H9 (cell line): ENCODE data around the gene RAB11FIP5. TPM values are rescaled to one million over a fixed set of nuclear protein-coding genes. Genes with fewer than 3 reads are reported as not detected.

Experiments
- DNase-seq: peaks from one replicate; pipeline ENCODE4 v3.0.0-alpha.2; 2017
- H2AFZ ChIP-seq: one replicate; pipeline ENCODE4 v1.6.1; 2013; ENCODE audit warnings: mild to moderate bottlenecking, low read length, control low read depth, moderate library complexity
- H2AK5ac ChIP-seq: 2 replicates; pipeline ENCODE4 v1.6.1; 2013; ENCODE audit warnings: low read length, control low read depth, mixed read lengths; ENCODE audit not compliant: insufficient read length
- H2BK120ac ChIP-seq: one replicate; pipeline ENCODE4 v1.6.1; 2013; ENCODE audit warnings: low read depth, mild to moderate bottlenecking, low read length, control low read depth, inconsistent platforms; ENCODE audit not compliant: poor library complexity, severe bottlenecking
- H2BK12ac ChIP-seq: 2 replicates; pipeline ENCODE4 v1.6.1; 2013; ENCODE audit warnings: low read length, control low read depth, mixed read lengths, low read depth; ENCODE audit not compliant: insufficient read length
- H2BK15ac ChIP-seq: 2 replicates; pipeline ENCODE4 v1.6.1; 2013; ENCODE audit warnings: low read depth, low read length, control low read depth
- H2BK20ac ChIP-seq: one replicate; pipeline ENCODE4 v1.6.1; 2013; ENCODE audit warnings: low read depth, mild to moderate bottlenecking, low read length, control low read depth, inconsistent platforms; ENCODE audit not compliant: poor library complexity, severe bottlenecking
- H2BK5ac ChIP-seq: 2 replicates; pipeline ENCODE4 v1.6.1; 2013; ENCODE audit warnings: low read length, control low read depth, mixed read lengths; ENCODE audit not compliant: insufficient read length
- H3K14ac ChIP-seq: 2 replicates; pipeline ENCODE4 v1.6.1; 2013; ENCODE audit warnings: low read length, control low read depth; ENCODE audit not compliant: insufficient read depth
- H3K18ac ChIP-seq: 2 replicates; pipeline ENCODE4 v1.6.1; 2013; ENCODE audit warnings: low read depth, mild to moderate bottlenecking, mixed read lengths, low read length, control low read depth; ENCODE audit not compliant: insufficient read length
- H3K23ac ChIP-seq: 2 replicates; pipeline ENCODE4 v1.6.1; 2013; ENCODE audit warnings: low read length, control low read depth, mixed read lengths, low read depth; ENCODE audit not compliant: insufficient read length
- H3K23me2 ChIP-seq: 2 replicates; pipeline ENCODE4 v1.6.1; 2013; ENCODE audit warnings: low read depth, mild to moderate bottlenecking, mixed read lengths, low read length, control low read depth; ENCODE audit not compliant: insufficient read length, poor library complexity, severe bottlenecking
- H3K27ac ChIP-seq: 2 replicates; pipeline ENCODE4 v1.5.1; 2013; ENCODE audit warnings: low read length, control low read depth, mixed read lengths, low read depth; ENCODE audit not compliant: insufficient read length
- H3K27me3 ChIP-seq: 2 replicates; pipeline ENCODE4 v1.6.1; 2013; ENCODE audit warnings: low read length, control low read depth, inconsistent platforms; ENCODE audit not compliant: insufficient read depth
- H3K4ac ChIP-seq: 2 replicates; pipeline ENCODE4 v1.6.1; 2013; ENCODE audit warnings: low read depth, mild to moderate bottlenecking, control low read depth, inconsistent platforms, low read length, moderate library complexity
- H3K4me1 ChIP-seq: 2 replicates; pipeline ENCODE4 v1.6.1; 2013; ENCODE audit warnings: low read length, control low read depth, inconsistent platforms; ENCODE audit not compliant: insufficient read depth
- H3K4me2 ChIP-seq: 2 replicates; pipeline ENCODE4 v1.6.1; 2013; ENCODE audit warnings: low read length, control low read depth, mixed read lengths; ENCODE audit not compliant: insufficient read length, insufficient read depth
- H3K56ac ChIP-seq: 2 replicates; pipeline ENCODE4 v1.6.1; 2013; ENCODE audit warnings: low read depth, mild to moderate bottlenecking, mixed read lengths, low read length, control low read depth; ENCODE audit not compliant: insufficient read length
- H3K79me1 ChIP-seq: 2 replicates; pipeline ENCODE4 v1.6.1; 2013; ENCODE audit warnings: low read depth, mild to moderate bottlenecking, moderate library complexity, low read length, control low read depth, inconsistent platforms; ENCODE audit not compliant: insufficient read depth, poor library complexity, severe bottlenecking
- H3K79me2 ChIP-seq: 2 replicates; pipeline ENCODE4 v1.6.1; 2013; ENCODE audit warnings: low read length, control low read depth, inconsistent platforms; ENCODE audit not compliant: insufficient read depth
- H3K9ac ChIP-seq: 2 replicates; pipeline ENCODE4 v1.6.1; 2013; ENCODE audit warnings: low read length, control low read depth, mixed read lengths; ENCODE audit not compliant: insufficient read length; ENCODE audit errors: extremely low read depth
- H3K9me3 ChIP-seq: one replicate; pipeline ENCODE4 v1.6.1; 2013; ENCODE audit warnings: low read depth, low read length, inconsistent platforms; ENCODE audit not compliant: control insufficient read depth
- H3T11ph ChIP-seq: one replicate; pipeline ENCODE4 v1.6.1; 2013; ENCODE audit warnings: mild to moderate bottlenecking, low read length, control low read depth, inconsistent platforms
- H4K20me1 ChIP-seq: one replicate; pipeline ENCODE4 v1.6.1; 2013; ENCODE audit not compliant: control insufficient read depth, insufficient read length, insufficient read depth
- H4K5ac ChIP-seq: 2 replicates; pipeline ENCODE4 v1.6.1; 2013; ENCODE audit warnings: low read depth, mild to moderate bottlenecking, mixed read lengths, low read length, control low read depth; ENCODE audit not compliant: insufficient read length
- H4K8ac ChIP-seq: replicated peaks from 2 replicates; pipeline ENCODE4 v1.6.1; 2013; ENCODE audit warnings: low read length, control low read depth, mixed read lengths, low read depth; ENCODE audit not compliant: insufficient read length
- H4K91ac ChIP-seq: 2 replicates; pipeline ENCODE4 v1.6.1; 2013; ENCODE audit warnings: low read depth, mild to moderate bottlenecking, moderate library complexity, mixed read lengths, low read length, control low read depth; ENCODE audit not compliant: insufficient read length
- H3K27ac Mint-ChIP-seq, 3 experiments: 2 replicates in 2 of 3; 3 replicates in 1 of 3; pipeline ENCODE4 v1.8.0; 2020 to 2021; ENCODE audit warnings: mixed read lengths in 3 of 3, mild to moderate bottlenecking in 1 of 3, moderate library complexity in 1 of 3
- H3K27me3 Mint-ChIP-seq: 2 replicates; pipeline ENCODE4 v1.8.0; 2021; ENCODE audit warnings: low read depth, mild to moderate bottlenecking, moderate library complexity, mixed read lengths
- H3K36me3 Mint-ChIP-seq, 3 experiments: 2 replicates in 2 of 3; 3 replicates in 1 of 3; pipeline ENCODE4 v1.8.0; 2020 to 2021; ENCODE audit warnings: low read depth in 3 of 3, mixed read lengths in 3 of 3; ENCODE audit not compliant: insufficient read depth in 1 of 3
- H3K4me1 Mint-ChIP-seq, 2 experiments: 2 replicates each; pipeline ENCODE4 v1.8.0; 2020; ENCODE audit warnings: mixed read lengths in 2 of 2
- H3K4me3 Mint-ChIP-seq, 2 experiments: 2 replicates in 1 of 2; 3 replicates in 1 of 2; pipeline ENCODE4 v1.8.0; 2020 to 2021; ENCODE audit warnings: mild to moderate bottlenecking in 2 of 2, mixed read lengths in 2 of 2, moderate library complexity in 1 of 2
- H3K9me3 Mint-ChIP-seq, 2 experiments: 2 replicates in 1 of 2; 3 replicates in 1 of 2; pipeline ENCODE4 v1.8.0; 2020; ENCODE audit warnings: mild to moderate bottlenecking in 2 of 2, mixed read lengths in 2 of 2, moderate library complexity in 1 of 2
- WGBS: extraction: QIAGEN DNeasy Blood & Tissue Kit; methylation state at CpG from one replicate; pipeline ENCODE4 v1.1.7; 2013; ENCODE audit warnings: missing lambda C conversion rate, low lambda C conversion rate, mixed read lengths; ENCODE audit not compliant: insufficient read length; ENCODE audit errors: extremely low coverage; 5-methylcytosine and 5-hydroxymethylcytosine counted together
- total RNA-seq: library from RNA; stranded (reverse); gene quantifications from 2 replicates; pipeline ENCODE4 v1.2.1, GENCODE V29; 2021
- TF ChIP-seq, protein P1 (sequence below): fragments of 200-600 bp; sonication (generic); conservative IDR thresholded peaks from 3 replicates; pipeline ENCODE4 v1.8.0; 2021; ENCODE audit warnings: antibody characterized with exemption, mild to moderate bottlenecking

The RAB11FIP5 gene
- total RNA-seq, 1 experiment from 2014 or later, result 7.1 TPM

GRCh38 chr2:73059106-73059505 lies 53.6 kb downstream of the RAB11FIP5 start:
- H3K23me2 ChIP-seq, result no peaks in the 10 kb centered on the region
- H3K27me3 ChIP-seq, result no peaks in the 10 kb centered on the region
- H3K9me3 Mint-ChIP-seq, result peaks cover 12% of the 10 kb centered on the region in 2 experiments; a peak in 4 of 5 replicates
- H3K4ac ChIP-seq, result no peak overlapping the region; the same call in 1 of the 2 replicates
- no peak overlapping the region for H3K23ac ChIP-seq
- H3K9ac ChIP-seq, result no peak overlapping the region
- peak overlapping the region; percentile 40; the same call in 1 of the 2 replicates for H3K14ac ChIP-seq
- H3K4me3 Mint-ChIP-seq, result no peak overlapping the region
- no peak overlapping the region for H4K8ac ChIP-seq
- no peak overlapping the region for H3T11ph ChIP-seq
- no peak overlapping the region for H3K4me2 ChIP-seq
- no peak overlapping the region for H4K5ac ChIP-seq
- no peak overlapping the region for H3K18ac ChIP-seq
- H3K27ac ChIP-seq, result no peak overlapping the region
- WGBS, result no CpG with 5 or more reads among the region's 6 CpGs
- peaks cover 27 to 44% (median 27%) of the 10 kb centered on the region in 3 experiments for H3K36me3 Mint-ChIP-seq
- no peak overlapping the region for H2AFZ ChIP-seq
- no peak overlapping the region; the same call in 1 of the 2 replicates for H2BK15ac ChIP-seq
- peaks cover 7% of the 10 kb centered on the region; the same call in 1 of the 2 replicates for H3K79me2 ChIP-seq
- TF ChIP-seq, protein P1, sequence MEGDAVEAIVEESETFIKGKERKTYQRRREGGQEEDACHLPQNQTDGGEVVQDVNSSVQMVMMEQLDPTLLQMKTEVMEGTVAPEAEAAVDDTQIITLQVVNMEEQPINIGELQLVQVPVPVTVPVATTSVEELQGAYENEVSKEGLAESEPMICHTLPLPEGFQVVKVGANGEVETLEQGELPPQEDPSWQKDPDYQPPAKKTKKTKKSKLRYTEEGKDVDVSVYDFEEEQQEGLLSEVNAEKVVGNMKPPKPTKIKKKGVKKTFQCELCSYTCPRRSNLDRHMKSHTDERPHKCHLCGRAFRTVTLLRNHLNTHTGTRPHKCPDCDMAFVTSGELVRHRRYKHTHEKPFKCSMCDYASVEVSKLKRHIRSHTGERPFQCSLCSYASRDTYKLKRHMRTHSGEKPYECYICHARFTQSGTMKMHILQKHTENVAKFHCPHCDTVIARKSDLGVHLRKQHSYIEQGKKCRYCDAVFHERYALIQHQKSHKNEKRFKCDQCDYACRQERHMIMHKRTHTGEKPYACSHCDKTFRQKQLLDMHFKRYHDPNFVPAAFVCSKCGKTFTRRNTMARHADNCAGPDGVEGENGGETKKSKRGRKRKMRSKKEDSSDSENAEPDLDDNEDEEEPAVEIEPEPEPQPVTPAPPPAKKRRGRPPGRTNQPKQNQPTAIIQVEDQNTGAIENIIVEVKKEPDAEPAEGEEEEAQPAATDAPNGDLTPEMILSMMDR, result no peak
- no peak overlapping the region for H2BK20ac ChIP-seq
- H3K79me1 ChIP-seq, result peaks cover 17% of the 10 kb centered on the region
- H4K91ac ChIP-seq, result no peak overlapping the region
- no peak for DNase-seq
- H2BK12ac ChIP-seq, result no peak overlapping the region
- H3K27ac Mint-ChIP-seq, result peak overlapping the region in 2 of 3 experiments; percentile 6 to 39; a peak in 1 of 7 replicates
- H4K20me1 ChIP-seq, result no peaks in the 10 kb centered on the region
- 0 out of 2 replicates have a peak, but pooled peaks cover 3% of the 10 kb centered on the region for H3K4me1 ChIP-seq
- no peak overlapping the region for H3K56ac ChIP-seq
- peaks cover 18 to 21% of the 10 kb centered on the region in 2 experiments for H3K4me1 Mint-ChIP-seq
- H2BK5ac ChIP-seq, result no peak overlapping the region
- no peaks in the 10 kb centered on the region for H3K27me3 Mint-ChIP-seq
- no peak overlapping the region for H2BK120ac ChIP-seq
- H2AK5ac ChIP-seq, result no peak overlapping the region
- H3K9me3 ChIP-seq, result peaks cover 12% of the 10 kb centered on the region
